ENCODE data around the gene CIAO3.
A peak's percentile ranks its signal among the peaks of the same experiment; 100 is the strongest.
"Not testable (repeated sequence)": the region's sequence is repeated elsewhere in the genome, so short reads cannot be mapped to it uniquely, and the experiment has no call there.

The CIAO3 gene

GRCh38 chr16:708019-708418 lies 32.8 kb downstream of the CIAO3 start:
- no peak for DNase-seq

GRCh38 chr16:707062-707538 lies 33.7 kb downstream of the CIAO3 start:
- DNase-seq = peak; percentile 41

- peak; percentile 56 for DNase-seq
Observed at GRCh38 chr16:706189-707061, 34.4 kb downstream of the CIAO3 start.

GRCh38 chr16:705431-706188 lies 35.2 kb downstream of the CIAO3 start, which contains the start of gene FBXL16:
FBXL16 (minus strand) TSS chr16:705801; CDS start chr16:697405, 8,396 bp downstream.
- peak; percentile 87 for DNase-seq

- no peak for DNase-seq
Observed at GRCh38 chr16:704552-705380, 36.0 kb downstream of the CIAO3 start.

- DNase-seq = no peak
Observed at GRCh38 chr16:704047-704446, 36.8 kb downstream of the CIAO3 start.

- DNase-seq = no peak
Observed at GRCh38 chr16:703406-703805, 37.4 kb downstream of the CIAO3 start.

- DNase-seq = no peak
Observed at GRCh38 chr16:702341-702740, 38.5 kb downstream of the CIAO3 start.

- DNase-seq = no peak
Observed at GRCh38 chr16:700684-701584, 39.9 kb downstream of the CIAO3 start.

- no peak for DNase-seq
Observed at GRCh38 chr16:698911-699671, 41.7 kb downstream of the CIAO3 start.

GRCh38 chr16:695355-696089 lies 45.3 kb downstream of the CIAO3 start:
- DNase-seq = peak; percentile 91

GRCh38 chr16:694863-695354 lies 45.9 kb downstream of the CIAO3 start:
- DNase-seq = no peak

GRCh38 chr16:694187-694862 lies 46.5 kb downstream of the CIAO3 start:
- no peak for DNase-seq

- DNase-seq = no peak
Observed at GRCh38 chr16:693766-694165, 47.0 kb downstream of the CIAO3 start.

- no peak for DNase-seq
Observed at GRCh38 chr16:693364-693763, 47.4 kb downstream of the CIAO3 start.

GRCh38 chr16:692356-693108 lies 48.3 kb downstream of the CIAO3 start:
- DNase-seq = no peak

- not testable (repeated sequence) for DNase-seq
Observed at GRCh38 chr16:691242-691641, 49.6 kb downstream of the CIAO3 start.

- DNase-seq = no peak
Observed at GRCh38 chr16:689175-689897, 51.5 kb downstream of the CIAO3 start.

Data from NCI-H345 (cell line).